NCI-H526 treated with DMSO at 0.1 percent for 48 hours (cell line): ENCODE results near the gene COL15A1.

Experiments
- DNase-seq: peaks from one replicate; lab custom pipeline; 2025; lab: John Stamatoyannopoulos, UW

Gene COL15A1

DNA sequence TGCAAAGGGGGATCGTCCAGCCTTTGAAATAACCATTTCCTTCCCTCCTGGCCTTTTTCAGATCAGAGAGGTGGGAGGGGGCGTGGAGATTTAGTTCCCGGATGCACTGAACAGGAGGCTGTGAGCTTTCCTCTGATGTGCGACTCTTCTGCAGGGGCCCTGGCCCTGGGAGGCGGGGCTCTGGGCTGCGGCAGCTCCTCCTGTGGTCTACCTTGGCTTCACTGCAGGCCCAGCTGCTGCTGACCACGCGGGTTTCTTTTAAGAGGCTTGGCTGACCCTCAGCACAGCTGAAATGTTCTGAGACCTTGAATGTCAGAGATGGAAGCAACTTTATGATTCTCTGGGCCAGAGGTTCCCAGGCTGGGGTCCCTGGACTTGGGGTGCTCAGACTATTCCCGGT, 27.0 kb upstream of the COL15A1 start:
- DNase-seq = no peak

- DNase-seq = no peak
Measured at GRCh38 chr9:98917746-98918487, 25.8 kb upstream of the COL15A1 start.

DNA sequence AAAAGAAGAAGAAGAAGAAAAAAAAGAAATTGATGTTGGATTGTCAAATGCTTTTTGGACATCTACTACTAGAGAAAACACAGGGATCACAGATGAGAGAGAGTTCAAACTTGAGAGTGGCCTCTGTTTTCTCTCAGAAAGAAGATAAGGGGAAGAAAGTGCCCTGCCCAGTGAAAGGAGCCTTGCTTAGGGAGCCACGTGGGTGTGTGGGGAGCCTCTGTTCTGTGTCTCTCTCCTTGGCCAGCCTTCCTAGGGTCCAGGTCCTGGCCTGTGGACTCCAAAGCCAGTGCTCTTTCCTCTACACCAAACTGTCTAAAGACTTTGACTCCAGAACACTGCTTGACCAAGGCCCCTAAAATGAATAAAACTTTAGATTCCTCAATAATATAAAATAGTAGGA, 22.0 kb upstream of the COL15A1 start:
- no peak for DNase-seq

DNA sequence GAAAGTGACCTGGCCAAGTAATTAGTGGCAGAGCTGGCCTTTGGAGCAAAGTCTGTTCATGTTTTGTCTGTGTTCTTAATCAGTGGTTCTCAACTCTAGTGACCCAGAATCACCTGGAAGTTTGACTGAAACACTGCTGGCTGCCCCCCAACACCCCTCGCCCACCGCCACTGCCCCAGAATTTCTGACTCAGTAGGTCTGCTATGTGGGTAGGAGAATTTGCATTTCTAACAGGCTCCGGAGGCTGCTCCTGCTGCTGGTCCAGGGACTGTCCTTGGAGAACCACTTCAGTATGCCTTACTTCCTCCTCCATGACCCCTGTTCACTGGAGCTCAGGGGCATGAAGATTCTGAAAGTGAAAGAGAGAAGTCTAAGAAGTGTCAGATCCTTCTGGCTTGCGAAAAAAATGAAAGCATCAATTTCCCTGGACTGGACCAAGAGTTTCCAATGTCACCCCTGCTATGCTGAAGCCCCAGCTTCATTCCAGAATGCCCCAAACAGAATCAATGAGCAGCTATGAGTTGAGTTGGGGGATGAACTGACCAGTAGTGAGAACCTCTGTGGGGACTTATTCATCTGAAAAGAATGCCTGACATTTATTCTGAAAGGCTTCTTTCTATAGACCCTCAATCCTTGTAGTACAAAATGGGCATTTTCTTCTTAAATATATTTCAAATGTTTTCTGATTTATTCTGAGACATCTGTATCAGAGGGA, 20.8 kb upstream of the COL15A1 start:
- DNase-seq = no peak

DNA sequence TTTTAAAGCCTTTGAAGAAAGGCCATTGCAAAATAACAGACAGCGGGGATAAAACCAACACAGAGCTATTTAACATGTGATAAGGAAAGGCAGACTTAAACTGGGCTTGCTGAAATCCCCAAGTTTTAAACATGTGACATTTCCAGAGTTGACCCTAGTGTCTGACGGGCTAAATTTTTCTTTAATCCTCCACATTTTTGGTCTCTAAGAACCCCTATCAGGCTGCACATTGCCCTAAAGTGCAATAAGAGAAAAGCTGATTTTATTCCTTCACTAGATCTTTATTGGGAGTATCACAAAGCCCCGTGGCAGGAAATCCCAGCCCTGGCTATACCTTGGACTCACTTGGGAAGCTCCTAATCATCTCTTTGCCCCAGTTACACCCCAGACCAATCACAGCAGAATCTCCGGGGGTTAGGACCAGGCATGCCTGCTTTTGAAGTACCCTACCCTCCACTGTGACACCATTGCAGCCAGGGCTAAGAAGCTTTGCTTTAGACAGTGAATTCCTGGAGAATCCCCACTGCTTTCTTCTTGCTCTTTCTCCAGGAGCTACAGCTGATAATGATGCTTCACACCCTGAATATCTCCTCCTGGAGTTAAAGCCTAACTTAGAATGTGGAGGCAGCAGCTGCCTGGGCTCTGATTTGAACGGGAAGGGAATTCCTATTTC, 20.1 kb upstream of the COL15A1 start:
- no peak for DNase-seq

DNA sequence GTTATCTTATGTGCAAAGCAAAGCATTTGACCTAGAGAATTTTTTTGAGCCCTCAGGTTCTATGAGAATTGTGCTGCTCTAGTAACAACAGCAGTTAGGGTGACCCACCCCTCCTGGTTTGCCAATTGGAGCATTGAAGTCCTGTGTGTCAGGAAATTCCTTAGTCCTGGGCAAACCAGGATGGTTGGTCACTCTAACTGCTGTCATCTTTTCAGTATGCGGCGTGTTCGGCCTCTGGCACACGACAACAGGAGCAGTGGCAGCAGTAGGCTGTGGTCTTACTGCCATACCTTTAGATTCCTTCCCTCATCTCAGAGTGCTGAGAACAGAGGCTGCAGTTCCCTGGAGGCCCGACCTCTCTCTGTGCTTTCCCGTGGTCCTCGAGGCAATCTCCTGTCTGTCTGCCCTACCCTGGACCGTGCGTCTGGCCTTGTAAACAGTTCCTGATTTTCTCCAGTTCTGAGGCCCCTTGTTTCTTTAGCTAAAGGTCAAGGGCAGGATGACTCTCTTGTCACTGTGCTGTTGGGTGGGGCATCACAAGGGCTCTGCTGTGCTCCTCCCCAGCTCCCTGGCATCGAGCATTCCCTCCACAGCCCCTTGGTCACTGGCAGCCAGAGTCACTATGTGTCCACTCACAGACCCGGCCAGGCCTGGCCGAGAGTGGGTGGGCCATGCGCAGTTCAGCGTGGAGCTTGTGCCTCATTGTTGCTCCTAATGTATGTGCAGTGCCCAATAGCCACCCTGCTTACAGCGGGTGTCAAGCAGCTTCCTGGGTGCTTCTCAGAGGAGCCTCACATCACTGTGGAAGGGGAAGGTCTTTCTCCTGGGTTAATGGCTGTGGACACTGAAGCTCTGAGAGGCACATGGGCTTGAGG, 18.5 kb upstream of the COL15A1 start:
- DNase-seq = no peak

DNA sequence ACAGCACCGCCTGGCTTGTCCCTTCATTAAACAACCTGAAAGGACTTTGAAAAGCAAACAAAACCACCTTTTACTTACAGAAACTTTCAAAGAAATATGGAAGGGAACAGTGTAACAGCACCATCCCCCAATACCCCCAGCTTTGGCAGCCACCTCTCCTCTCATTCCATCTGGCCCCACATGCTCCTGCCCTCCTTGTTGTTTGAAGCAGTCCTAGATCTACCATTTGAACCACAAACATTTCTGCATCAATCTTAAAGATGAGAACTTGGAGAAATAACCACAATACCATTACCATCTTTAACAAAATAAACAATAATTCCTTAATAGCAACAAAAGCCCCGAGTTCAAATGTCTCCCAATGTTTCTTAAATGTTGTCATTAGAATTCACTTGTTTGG, 17.8 kb upstream of the COL15A1 start:
- DNase-seq = no peak

DNA sequence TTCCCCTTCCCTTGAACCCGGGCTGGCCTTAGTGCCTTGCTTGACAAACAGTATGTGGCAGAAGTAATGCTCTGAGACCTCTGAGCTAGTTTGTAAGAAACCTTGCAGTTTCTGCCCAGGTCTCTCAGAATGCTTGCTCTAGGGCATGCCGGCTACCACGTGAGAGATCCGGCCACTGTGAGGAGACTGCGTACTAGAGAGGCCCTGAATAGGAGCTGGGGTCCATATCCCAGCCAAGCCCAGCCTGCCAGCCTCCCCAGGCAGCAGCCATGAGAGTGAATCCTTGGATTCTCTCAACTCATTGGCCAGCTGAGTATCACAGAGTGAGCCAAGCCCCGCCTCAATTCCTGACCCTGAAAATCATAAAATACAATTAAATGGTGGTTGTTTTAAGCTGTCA, 16.0 kb upstream of the COL15A1 start:
- no peak for DNase-seq

GRCh38 chr9:98929071-98929470, 14.6 kb upstream of the COL15A1 start:
- DNase-seq = no peak

GRCh38 chr9:98929895-98930341, 13.8 kb upstream of the COL15A1 start:
- no peak for DNase-seq

GRCh38 chr9:98930792-98931191, 12.9 kb upstream of the COL15A1 start:
- no peak for DNase-seq

GRCh38 chr9:98931600-98932389, 11.9 kb upstream of the COL15A1 start:
- no peak for DNase-seq

DNA sequence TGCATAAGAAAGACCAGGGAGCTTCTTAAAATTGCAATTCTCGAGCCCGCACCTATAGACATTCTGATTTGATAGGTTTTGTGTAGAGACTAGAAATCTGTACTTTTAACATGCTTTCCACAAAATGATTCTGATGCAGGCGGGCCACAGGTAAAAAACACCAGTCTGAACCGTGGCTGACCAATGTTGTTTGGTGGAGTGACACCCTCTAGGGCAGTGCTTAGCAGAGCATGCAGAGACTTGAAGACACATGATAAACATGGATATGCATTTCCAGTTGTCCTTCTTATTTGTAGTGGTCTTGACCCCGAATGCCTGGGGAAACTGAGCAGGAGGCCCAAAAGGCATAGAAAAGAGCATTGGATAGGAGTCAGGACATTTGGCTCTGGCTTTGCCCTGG, 10.5 kb upstream of the COL15A1 start:
- no peak for DNase-seq

- DNase-seq = no peak
Measured at GRCh38 chr9:98933890-98934289, 9.8 kb upstream of the COL15A1 start.

- DNase-seq = no peak
Measured at GRCh38 chr9:98935071-98935505, 8.6 kb upstream of the COL15A1 start.

DNA sequence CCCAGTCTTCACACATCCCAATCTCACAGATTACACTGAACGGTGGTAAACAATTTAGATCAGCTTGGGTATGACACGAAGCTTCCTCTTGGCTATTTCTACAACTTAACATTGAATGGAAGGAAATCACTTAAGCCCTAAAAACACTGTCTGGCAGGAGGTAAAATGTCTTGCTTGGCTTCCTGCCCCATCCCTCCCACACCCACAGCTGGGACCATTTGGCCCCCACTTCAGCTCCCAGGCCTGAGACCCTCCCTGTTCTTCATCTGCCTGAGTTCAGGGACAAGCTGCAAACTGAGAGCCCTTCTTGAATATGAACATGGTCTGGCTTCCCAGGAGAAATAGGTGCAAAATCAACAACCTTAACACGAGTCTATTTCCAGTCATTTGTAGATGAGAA, 3.4 kb upstream of the COL15A1 start:
- DNase-seq = no peak

DNA sequence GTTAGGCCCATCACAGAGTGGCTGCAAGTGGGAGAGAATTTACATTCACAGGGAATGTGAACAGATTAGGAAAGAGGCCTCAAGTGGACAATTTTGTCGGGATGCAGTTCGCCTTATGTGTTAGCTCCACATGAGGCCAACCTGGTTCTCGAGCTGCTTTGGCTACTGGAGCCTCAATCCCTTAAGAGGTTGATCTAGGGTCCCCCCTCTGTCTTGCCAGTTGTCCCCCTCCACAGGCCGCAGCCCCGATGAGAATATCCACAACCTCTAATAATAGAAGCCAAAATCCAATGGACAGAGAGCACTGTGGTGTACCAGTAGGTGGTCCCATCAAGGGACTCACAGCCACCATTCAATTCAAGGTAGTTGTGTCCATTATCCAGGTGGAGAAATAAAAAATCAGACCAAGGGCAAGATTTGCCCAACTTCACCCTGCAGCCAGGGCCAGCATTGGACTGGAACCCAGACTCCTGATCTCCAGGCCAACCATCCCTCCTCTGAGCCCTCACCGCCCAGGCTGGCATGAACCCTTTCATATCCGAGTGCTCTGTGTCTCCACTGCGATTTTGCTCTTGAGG, 1.7 kb upstream of the COL15A1 start:
- no peak for DNase-seq

DNA sequence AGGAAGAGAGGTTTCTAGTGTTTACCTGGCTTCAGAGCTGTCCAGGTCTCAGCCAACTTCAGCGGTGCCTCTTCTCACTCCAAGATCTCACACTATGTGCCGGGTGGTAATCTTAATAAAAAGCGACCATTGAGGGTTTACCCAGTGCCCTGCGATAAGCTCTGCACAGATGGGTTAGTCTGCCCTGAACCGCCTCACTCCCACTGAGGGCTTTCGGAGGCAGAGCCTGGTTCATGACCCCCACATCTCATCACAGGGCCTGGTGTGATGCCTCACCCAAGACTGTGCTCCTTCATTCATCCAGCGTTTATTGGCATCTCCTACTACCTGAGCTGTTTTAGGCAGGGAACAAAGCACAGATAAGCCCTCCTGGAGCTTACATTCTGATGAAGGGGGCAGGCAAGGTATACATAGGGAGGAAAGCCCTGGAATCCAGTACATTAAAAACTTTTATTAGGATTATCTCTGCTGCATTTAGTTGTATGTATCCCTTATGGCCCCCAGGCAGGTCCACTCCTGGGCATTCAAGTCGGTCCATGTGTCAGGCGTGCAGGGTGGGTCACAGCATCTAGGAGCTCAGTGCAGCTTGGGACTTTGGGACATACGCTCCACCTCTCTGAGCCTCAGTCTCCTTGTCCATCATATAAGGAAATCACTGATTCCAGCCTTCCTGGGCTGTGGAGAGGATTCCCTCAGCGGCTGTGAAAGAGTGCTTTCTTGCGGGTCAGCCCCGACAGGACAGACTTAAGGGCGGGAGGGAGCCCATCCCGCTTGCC, 613 bp upstream of the COL15A1 start:
- DNase-seq = no peak

- DNase-seq = peak; percentile 2
Measured at GRCh38 chr9:98944057-98944733, 488 bp downstream of the COL15A1 start.

DNA sequence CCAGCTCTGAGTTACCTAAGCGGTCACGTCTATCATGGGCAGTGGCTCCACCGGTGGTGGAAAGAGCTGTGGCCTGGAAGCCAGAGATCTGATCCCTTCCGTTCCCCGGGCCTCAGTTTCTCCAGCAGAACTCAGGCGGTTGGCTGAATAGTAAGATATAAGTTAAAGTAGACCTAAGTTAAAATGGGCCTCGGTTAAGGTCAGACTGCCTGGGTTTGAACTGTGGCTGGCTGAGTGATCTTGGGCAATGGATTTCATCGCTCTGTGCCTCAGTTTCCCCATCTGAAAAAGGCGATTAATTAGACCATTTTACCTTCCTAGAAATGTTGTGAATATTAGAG, 997 bp downstream of the COL15A1 start:
- no peak for DNase-seq
